Fibroblast of lung (primary cell): ENCODE measurements around the gene PYROXD2. TPM values are rescaled to one million over a fixed set of nuclear protein-coding genes. Genes with fewer than 3 reads are reported as not detected.

Experiments used
- DNase-seq, 2 donors: peaks; one replicate each; pipeline versions ENCODE4 v3.0.0 to v3.0.0-alpha.2; 2010; ENCODE audit warnings: low read depth in 2 of 2
- H2AFZ ChIP-seq: 2 replicates; pipeline ENCODE4 v1.5.1; 2012; ENCODE audit warnings: low read length, control low read depth, inconsistent platforms
- H3K27ac ChIP-seq: 2 replicates; pipeline ENCODE4 v1.5.1; 2011; ENCODE audit warnings: low read length, control low read depth; ENCODE audit not compliant: insufficient read depth
- H3K27me3 ChIP-seq: 2 replicates; pipeline ENCODE4 v1.5.1; 2011; ENCODE audit warnings: mild to moderate bottlenecking, low read length; ENCODE audit not compliant: control insufficient read depth, insufficient read depth
- H3K36me3 ChIP-seq: 2 replicates; pipeline ENCODE4 v1.5.1; 2011; ENCODE audit warnings: low read length; ENCODE audit not compliant: control insufficient read depth, insufficient read depth
- H3K4me1 ChIP-seq: 2 replicates; pipeline ENCODE4 v1.5.1; 2011; ENCODE audit warnings: low read length; ENCODE audit not compliant: control insufficient read depth, insufficient read depth; ENCODE audit errors: extremely low read depth
- H3K4me2 ChIP-seq: 2 replicates; pipeline ENCODE4 v1.5.1; 2011; ENCODE audit warnings: low read length, control low read depth; ENCODE audit not compliant: insufficient read depth; ENCODE audit errors: extremely low read depth
- H3K4me3 ChIP-seq, 4 experiments: fragments of 200-600 bp in 1 of 4; sonication (generic) in 1 of 4; replicated peaks in 1 of 4; 2 replicates each; pipeline ENCODE4 v1.5.1; 2011 to 2016; ENCODE audit warnings: low read length in 4 of 4, low read depth in 3 of 4, mild to moderate bottlenecking in 3 of 4, control low read depth in 2 of 4, inconsistent platforms in 1 of 4, mixed read lengths in 1 of 4; ENCODE audit not compliant: insufficient read depth in 1 of 4; ENCODE audit errors: control extremely low read depth in 1 of 4
- H3K79me2 ChIP-seq: 2 replicates; pipeline ENCODE4 v1.5.1; 2012; ENCODE audit warnings: mild to moderate bottlenecking, low read length, inconsistent platforms; ENCODE audit not compliant: control insufficient read depth, insufficient read depth
- H3K9ac ChIP-seq: 2 replicates; pipeline ENCODE4 v1.5.1; 2011; ENCODE audit warnings: mild to moderate bottlenecking, low read length, control low read depth; ENCODE audit not compliant: insufficient read depth
- H3K9me3 ChIP-seq: 2 replicates; pipeline ENCODE4 v1.5.1; 2012; ENCODE audit warnings: low read depth, low read length; ENCODE audit not compliant: control insufficient read depth, insufficient read depth
- H4K20me1 ChIP-seq: 2 replicates; pipeline ENCODE4 v1.5.1; 2011; ENCODE audit warnings: low read length; ENCODE audit not compliant: control insufficient read depth, insufficient read depth; ENCODE audit errors: extremely low read depth
- CTCF ChIP-seq, 2 donors: IDR thresholded peaks in 1 of 2; conservative IDR thresholded peaks in 1 of 2; 1 replicate in 1 of 2; 2 replicates in 1 of 2; pipeline ENCODE4 v1.5.1; 2011 to 2012; ENCODE audit warnings: low read length in 2 of 2, control low read depth in 1 of 2, inconsistent platforms in 1 of 2, low read depth in 1 of 2, mild to moderate bottlenecking in 1 of 2
- EZH2 ChIP-seq: IDR thresholded peaks from 2 replicates; pipeline ENCODE4 v1.5.1; 2012; ENCODE audit warnings: low read length, control low read depth, mild to moderate bottlenecking; ENCODE audit errors: missing control alignments
- polyA plus RNA-seq, 2 donors: library from polyadenylated mRNA; depleted of rRNA in 1 of 2; stranded (reverse) in 1 of 2; unstranded in 1 of 2; fragments of >200 nt; gene quantifications; 2 replicates each; pipeline ENCODE4 v1.2.1, GENCODE V29; 2011 to 2012; ENCODE audit warnings: missing spikeins in 1 of 2
- total RNA-seq: library from RNA; depleted of rRNA; stranded (reverse); fragments of >200 nt; gene quantifications from 2 replicates; pipeline ENCODE4 v1.2.1, GENCODE V29; 2014

Gene PYROXD2
- total and polyA plus RNA-seq, 2 donors (not counting 1 experiment from before 2014, with no cell fraction given), result 8.7 to 16.0 TPM

DNA sequence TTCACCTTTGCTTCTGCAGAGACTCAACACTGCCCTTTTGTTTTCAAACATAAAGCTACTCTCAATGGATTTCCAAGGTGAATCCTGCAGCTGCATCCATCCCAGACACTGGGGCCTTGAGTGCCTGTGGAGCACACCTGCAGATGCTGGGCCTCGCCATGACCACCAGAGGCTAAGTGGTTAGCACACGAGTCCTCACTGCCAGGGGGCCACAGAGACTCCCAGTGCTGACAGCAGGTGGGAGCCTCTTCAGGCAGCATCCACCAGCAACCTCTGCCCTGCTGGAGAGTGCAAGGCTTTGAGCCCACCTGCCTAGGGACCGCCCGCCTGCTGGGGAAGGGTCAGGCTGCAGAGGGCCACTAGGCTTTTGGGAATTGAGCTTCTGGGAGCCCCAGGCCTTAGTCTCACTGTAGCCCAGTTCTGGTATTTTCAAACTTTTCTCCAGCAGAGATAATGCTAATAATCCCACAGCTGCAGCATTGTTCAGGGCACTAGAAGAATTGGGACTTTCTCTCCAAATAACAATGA is 41.1 kb upstream of the PYROXD2 start:
- H3K4me2 ChIP-seq, result no peak overlapping the region

DNA sequence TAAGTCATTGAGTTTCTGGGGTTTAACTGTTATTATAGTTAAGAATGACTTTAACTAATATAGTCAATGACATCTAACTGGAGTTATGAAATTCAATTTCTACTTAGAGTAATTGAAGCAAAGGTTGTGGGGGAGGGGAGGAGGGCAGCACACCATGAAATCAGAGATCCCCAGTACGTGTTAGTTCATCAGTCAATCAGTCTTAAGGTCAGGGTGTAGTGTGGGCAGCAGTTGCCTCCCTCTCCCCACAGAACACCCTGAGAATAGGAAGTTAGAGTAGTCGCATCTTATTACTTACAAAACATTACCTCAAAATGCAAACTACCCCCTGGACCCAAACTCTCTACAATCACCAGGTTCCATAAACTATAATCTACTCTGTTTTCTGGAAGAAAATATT is 38.7 kb upstream of the PYROXD2 start:
- Histone ChIP-seq H3K27ac (no peak overlapping the region), H4K20me1 (no peaks in the 10 kb centered on the region), H3K4me3 (no peak overlapping the region), H3K4me2 (no peak overlapping the region), H3K9ac (no peak overlapping the region), H3K79me2 (no peaks in the 10 kb centered on the region), H3K36me3 (no peaks in the 10 kb centered on the region), H2AFZ (no peak overlapping the region), H3K27me3 (no peaks in the 10 kb centered on the region), H3K4me1 (no peaks in the 10 kb centered on the region), H3K9me3 (no peaks in the 10 kb centered on the region)
- no peak for TF ChIP-seq CTCF (conservative IDR thresholded peaks at IDR 0.05 in 1 of 2, IDR thresholded peaks at IDR 0.05 in 1 of 2; ENCODE audit: low read depth in 1 of 2, low read length in 2 of 2)
- no peak for TF ChIP-seq EZH2
- no peak for DNase-seq

More for the DNA sequence above, 41.1 kb upstream of the PYROXD2 start:
- no peaks in the 10 kb centered on the region for H4K20me1 ChIP-seq
- H2AFZ ChIP-seq, result no peak overlapping the region
- no peak overlapping the region for H3K9ac ChIP-seq
- no peak overlapping the region for H3K4me3 ChIP-seq
- no peak for DNase-seq
- no peaks in the 10 kb centered on the region for H3K36me3 ChIP-seq
- H3K9me3 ChIP-seq, result no peaks in the 10 kb centered on the region
- H3K79me2 ChIP-seq, result no peaks in the 10 kb centered on the region
- TF ChIP-seq CTCF (conservative IDR thresholded peaks at IDR 0.05 in 1 of 2, IDR thresholded peaks at IDR 0.05 in 1 of 2; ENCODE audit: low read depth in 1 of 2, low read length in 2 of 2), result no peak
- TF ChIP-seq EZH2, result no peak
- H3K27me3 ChIP-seq, result no peaks in the 10 kb centered on the region
- peaks cover 8% of the 10 kb centered on the region for H3K4me1 ChIP-seq
- no peak overlapping the region for H3K27ac ChIP-seq

DNA sequence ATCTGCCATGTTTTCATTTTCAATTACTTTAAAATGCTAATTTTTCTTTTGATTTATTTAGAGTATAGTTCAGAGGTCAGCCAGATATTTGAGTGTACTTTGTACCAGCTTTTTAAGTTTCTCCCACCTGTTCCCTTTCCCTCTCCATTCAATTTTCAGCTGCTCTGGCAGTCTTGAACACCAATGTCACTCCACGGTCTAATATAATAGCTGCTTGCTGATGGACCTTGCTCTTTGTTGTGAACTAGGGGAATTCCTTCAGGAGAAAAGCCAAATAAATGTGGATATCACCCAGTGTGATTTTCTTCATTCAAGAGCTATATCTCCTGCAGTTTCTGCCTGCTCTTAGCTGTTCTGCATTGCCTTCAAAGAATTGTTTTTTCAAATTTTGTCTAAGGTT is 35.6 kb upstream of the PYROXD2 start:
- no peak overlapping the region for H3K4me2 ChIP-seq
- no peak for TF ChIP-seq CTCF (conservative IDR thresholded peaks at IDR 0.05 in 1 of 2, IDR thresholded peaks at IDR 0.05 in 1 of 2; ENCODE audit: low read depth in 1 of 2, low read length in 2 of 2)
- TF ChIP-seq EZH2, result no peak
- no peak overlapping the region for H3K27ac ChIP-seq
- no peak overlapping the region for H3K4me3 ChIP-seq
- H2AFZ ChIP-seq, result no peak overlapping the region
- H3K36me3 ChIP-seq, result no peaks in the 10 kb centered on the region
- H3K9ac ChIP-seq, result no peak overlapping the region
- no peaks in the 10 kb centered on the region for H4K20me1 ChIP-seq
- DNase-seq, result no peak
- H3K4me1 ChIP-seq, result peaks cover 4% of the 10 kb centered on the region
- no peaks in the 10 kb centered on the region for H3K27me3 ChIP-seq
- H3K79me2 ChIP-seq, result peaks cover 10% of the 10 kb centered on the region
- no peaks in the 10 kb centered on the region for H3K9me3 ChIP-seq
